Nephron progenitor cell (in vitro differentiated cells): ENCODE measurements around the gene CDC14B.
"Not testable (repeated sequence)": the region's sequence is repeated elsewhere in the genome, so short reads cannot be mapped to it uniquely, and the experiment has no call there.

Source experiments
- DNase-seq: peaks from one replicate; pipeline ENCODE4 v3.0.0; 2021
- H3K27ac Mint-ChIP-seq: 2 replicates; pipeline ENCODE4 v1.8.0; 2021; ENCODE audit warnings: mild to moderate bottlenecking, moderate library complexity, mixed read lengths
- H3K27me3 Mint-ChIP-seq: 2 replicates; pipeline ENCODE4 v1.8.0; 2021; ENCODE audit warnings: mild to moderate bottlenecking, low read depth, mixed read lengths; ENCODE audit not compliant: poor library complexity
- H3K36me3 Mint-ChIP-seq: 2 replicates; pipeline ENCODE4 v1.8.0; 2021; ENCODE audit warnings: low read depth, mixed read lengths
- H3K4me1 Mint-ChIP-seq: 2 replicates; pipeline ENCODE4 v1.8.0; 2021; ENCODE audit warnings: mixed read lengths
- H3K4me3 Mint-ChIP-seq: 2 replicates; pipeline ENCODE4 v1.8.0; 2021; ENCODE audit warnings: mild to moderate bottlenecking, moderate library complexity, mixed read lengths
- H3K9me3 Mint-ChIP-seq: 2 replicates; pipeline ENCODE4 v1.8.0; 2021; ENCODE audit warnings: mild to moderate bottlenecking, moderate library complexity, mixed read lengths
- CTCF ChIP-seq: fragments of 200-600 bp; sonication (generic); IDR thresholded peaks from 2 replicates; pipeline ENCODE4 v1.5.0; 2021; ENCODE audit warnings: antibody characterized with exemption

CDC14B gene

GRCh38 chr9:96587338-96588315 is 32.0 kb downstream of the CDC14B start:
- H3K9me3 Mint-ChIP-seq = peaks cover 13% of the 10 kb centered on the region
- no peak for DNase-seq
- H3K36me3 Mint-ChIP-seq = peaks cover 21% of the 10 kb centered on the region
- peaks cover 14% of the 10 kb centered on the region for H3K4me1 Mint-ChIP-seq
- peak overlapping the region; percentile 76 for H3K27ac Mint-ChIP-seq
- TF ChIP-seq CTCF = no peak
- no peaks in the 10 kb centered on the region for H3K27me3 Mint-ChIP-seq
- no peak overlapping the region for H3K4me3 Mint-ChIP-seq

- Mint-ChIP-seq H3K9me3 (no peaks in the 10 kb centered on the region), H3K4me3 (no peak overlapping the region), H3K27ac (no peak overlapping the region), H3K27me3 (no peaks in the 10 kb centered on the region), H3K36me3 (no peaks in the 10 kb centered on the region), H3K4me1 (peaks cover 27% of the 10 kb centered on the region)
- no peak for TF ChIP-seq CTCF
- DNase-seq = no peak
Measured at GRCh38 chr9:96585426-96585825, 34.2 kb downstream of the CDC14B start.

GRCh38 chr9:96582199-96582598 is 37.4 kb downstream of the CDC14B start:
- Mint-ChIP-seq H3K27ac (peak overlapping the region; percentile 22), H3K4me1 (peaks cover 25% of the 10 kb centered on the region)
- not testable (repeated sequence) for H3K9me3 Mint-ChIP-seq, DNase-seq, H3K4me3 Mint-ChIP-seq, H3K36me3 Mint-ChIP-seq, H3K27me3 Mint-ChIP-seq

- Mint-ChIP-seq H3K27ac (peak overlapping the region; percentile 88), H3K36me3 (no peaks in the 10 kb centered on the region), H3K9me3 (no peaks in the 10 kb centered on the region), H3K4me3 (no peak overlapping the region), H3K4me1 (peaks cover 25% of the 10 kb centered on the region), H3K27me3 (no peaks in the 10 kb centered on the region)
- TF ChIP-seq CTCF = no peak
- DNase-seq = no peak
Measured at GRCh38 chr9:96581786-96582185, 37.9 kb downstream of the CDC14B start.

- DNase-seq = no peak
- H3K4me1 Mint-ChIP-seq = peaks cover 25% of the 10 kb centered on the region
- H3K36me3 Mint-ChIP-seq = no peaks in the 10 kb centered on the region
- H3K9me3 Mint-ChIP-seq = no peaks in the 10 kb centered on the region
- H3K27ac Mint-ChIP-seq = peak overlapping the region; percentile 88
- TF ChIP-seq CTCF = no peak
- no peaks in the 10 kb centered on the region for H3K27me3 Mint-ChIP-seq
- H3K4me3 Mint-ChIP-seq = no peak overlapping the region
Measured at GRCh38 chr9:96581301-96581700, 38.3 kb downstream of the CDC14B start.

GRCh38 chr9:96574931-96575351 is 44.7 kb downstream of the CDC14B start:
- H3K9me3 Mint-ChIP-seq = no peaks in the 10 kb centered on the region
- no peak overlapping the region for H3K4me3 Mint-ChIP-seq
- H3K36me3 Mint-ChIP-seq = peaks cover 10% of the 10 kb centered on the region
- no peak for DNase-seq
- H3K4me1 Mint-ChIP-seq = peaks cover 8% of the 10 kb centered on the region
- peak overlapping the region; percentile 6 for H3K27ac Mint-ChIP-seq
- no peak for TF ChIP-seq CTCF
- H3K27me3 Mint-ChIP-seq = no peaks in the 10 kb centered on the region
